Endodermal cell (in vitro differentiated cells): Measurements from ENCODE around the gene RDH13. TPM values are rescaled to one million over a fixed set of nuclear protein-coding genes. Genes with fewer than 3 reads are reported as not detected.
A peak's percentile ranks its signal among the peaks of the same experiment; 100 is the strongest.

Experiments
- DNase-seq: peaks from one replicate; pipeline ENCODE4 v3.0.0-alpha.2; 2017
- H3K27ac ChIP-seq: 2 replicates; pipeline ENCODE4 v1.5.1; 2013; ENCODE audit warnings: mild to moderate bottlenecking, low read depth, low read length, moderate library complexity
- H3K27me3 ChIP-seq: 2 replicates; pipeline ENCODE4 v1.6.1; 2013; ENCODE audit warnings: mild to moderate bottlenecking, low read length, moderate library complexity; ENCODE audit not compliant: insufficient read depth, control insufficient read depth, poor library complexity, severe bottlenecking
- H3K36me3 ChIP-seq: 2 replicates; pipeline ENCODE4 v1.7.0; 2013; ENCODE audit warnings: mild to moderate bottlenecking, low read length, moderate library complexity; ENCODE audit not compliant: control insufficient read depth, insufficient read depth
- H3K4me1 ChIP-seq: one replicate; pipeline ENCODE4 v1.7.0; 2013; ENCODE audit warnings: low read length; ENCODE audit not compliant: control insufficient read depth, insufficient read depth
- H3K4me3 ChIP-seq: 2 replicates; pipeline ENCODE4 v1.5.1; 2013; ENCODE audit warnings: mild to moderate bottlenecking, low read length, moderate library complexity
- H3K9ac ChIP-seq: 2 replicates; pipeline ENCODE4 v1.6.1; 2013; ENCODE audit warnings: mild to moderate bottlenecking, low read length, moderate library complexity; ENCODE audit not compliant: poor library complexity, severe bottlenecking; ENCODE audit errors: extremely low read depth
- H3K9me3 ChIP-seq: 2 replicates; pipeline ENCODE4 v1.6.1; 2013; ENCODE audit warnings: mild to moderate bottlenecking, low read length, moderate library complexity; ENCODE audit not compliant: control insufficient read depth
- H3K27ac Mint-ChIP-seq: 2 replicates; pipeline ENCODE4 v1.8.0; 2020; ENCODE audit warnings: mixed read lengths
- H3K27me3 Mint-ChIP-seq: 2 replicates; pipeline ENCODE4 v1.8.0; 2021; ENCODE audit warnings: mild to moderate bottlenecking, mixed read lengths; ENCODE audit not compliant: insufficient read depth
- H3K36me3 Mint-ChIP-seq: 2 replicates; pipeline ENCODE4 v1.8.0; 2020; ENCODE audit warnings: low read depth, mixed read lengths
- H3K4me1 Mint-ChIP-seq: 2 replicates; pipeline ENCODE4 v1.8.0; 2020; ENCODE audit warnings: mixed read lengths
- H3K4me3 Mint-ChIP-seq: 2 replicates; pipeline ENCODE4 v1.8.0; 2020; ENCODE audit warnings: mild to moderate bottlenecking, moderate library complexity, mixed read lengths
- H3K9me3 Mint-ChIP-seq: 2 replicates; pipeline ENCODE4 v1.8.0; 2020; ENCODE audit warnings: mild to moderate bottlenecking, mixed read lengths
- CTCF ChIP-seq: fragments of 200-600 bp; sonication (generic); conservative IDR thresholded peaks from 2 replicates; pipeline ENCODE4 v1.5.0; 2021; ENCODE audit warnings: antibody characterized with exemption, mild to moderate bottlenecking
- WGBS, 2 experiments: methylation state at CpG; one replicate each; pipeline versions ENCODE4 v1.1.5 to v1.1.7; 2013; ENCODE audit warnings: missing lambda C conversion rate in 2 of 2, mixed read lengths in 1 of 2; ENCODE audit not compliant: insufficient coverage in 1 of 2, insufficient read length in 1 of 2; 5-methylcytosine and 5-hydroxymethylcytosine counted together
- total RNA-seq, 2 donors: library from RNA; stranded (reverse); fragmentation: NEBNext Ultra II Directional in 1 of 2; extraction: Animal tissue kit (Norgen Biotek cat#: 25700) in 1 of 2; gene quantifications; 2 replicates in 1 of 2; 3 replicates in 1 of 2; pipeline ENCODE4 v1.2.1, GENCODE V29; 2021

Gene RDH13
- total RNA-seq, 2 donors from 2014 or later = 20.6 to 39.0 TPM

GRCh38 chr19:55078996-55079395 lies 16.0 kb upstream of the RDH13 start:
- Histone ChIP-seq H3K27me3 (peaks cover 42% of the 10 kb centered on the region), H3K27ac (no peak overlapping the region), H3K4me1 (no peaks in the 10 kb centered on the region), H3K9ac (no peak overlapping the region), H3K36me3 (no peaks in the 10 kb centered on the region), H3K9me3 (no peaks in the 10 kb centered on the region), H3K4me3 (no peak overlapping the region)
- Mint-ChIP-seq H3K27ac (no peak overlapping the region), H3K36me3 (peaks cover 8% of the 10 kb centered on the region), H3K27me3 (peaks cover 75% of the 10 kb centered on the region), H3K9me3 (peaks cover 9% of the 10 kb centered on the region), H3K4me3 (no peak overlapping the region), H3K4me1 (peaks cover 10% of the 10 kb centered on the region)
- no peak for TF ChIP-seq CTCF
- 84 to 90% methylated on average over 4 to 5 of the region's 5 CpGs for WGBS, 2 experiments
- DNase-seq = peak; percentile 28

GRCh38 chr19:55077106-55077505 lies 14.2 kb upstream of the RDH13 start:
- Mint-ChIP-seq H3K27me3 (peaks cover 75% of the 10 kb centered on the region), H3K27ac (no peak overlapping the region), H3K4me3 (no peak overlapping the region), H3K36me3 (peaks cover 5% of the 10 kb centered on the region), H3K9me3 (peaks cover 4% of the 10 kb centered on the region), H3K4me1 (peaks cover 8% of the 10 kb centered on the region)
- Histone ChIP-seq H3K4me3 (no peak overlapping the region), H3K36me3 (no peaks in the 10 kb centered on the region), H3K27ac (no peak overlapping the region), H3K4me1 (no peaks in the 10 kb centered on the region), H3K9me3 (no peaks in the 10 kb centered on the region), H3K9ac (no peak overlapping the region), H3K27me3 (peaks cover 26% of the 10 kb centered on the region)
- WGBS, 2 experiments = 60 to 91% methylated on average over 1 to 2 of the region's 2 CpGs
- no peak for DNase-seq
- no peak for TF ChIP-seq CTCF

GRCh38 chr19:55076321-55076720 lies 13.4 kb upstream of the RDH13 start:
- H3K9ac ChIP-seq = no peak overlapping the region

More at GRCh38 chr19:55076321-55076720, 13.4 kb upstream of the RDH13 start:
- Histone ChIP-seq H3K27ac (no peak overlapping the region), H3K4me3 (peak overlapping the region; percentile 67), H3K27me3 (peaks cover 19% of the 10 kb centered on the region), H3K9me3 (no peaks in the 10 kb centered on the region), H3K4me1 (no peaks in the 10 kb centered on the region), H3K36me3 (no peaks in the 10 kb centered on the region)
- H3K27me3 Mint-ChIP-seq = peaks cover 75% of the 10 kb centered on the region
- TF ChIP-seq CTCF = no peak
- DNase-seq = peak; percentile 63
- H3K9me3 Mint-ChIP-seq = peaks cover 3% of the 10 kb centered on the region
- H3K36me3 Mint-ChIP-seq = peaks cover 5% of the 10 kb centered on the region
- H3K4me3 Mint-ChIP-seq = peak overlapping the region; percentile 54
- peaks cover 8% of the 10 kb centered on the region for H3K4me1 Mint-ChIP-seq
- no peak overlapping the region for H3K27ac Mint-ChIP-seq
- 70 to 85% methylated on average over 1 to 12 of the region's 12 CpGs for WGBS, 2 experiments
